ENCODE measurements around the gene SFXN5.
"Not testable (repeated sequence)": the region's sequence is repeated elsewhere in the genome, so short reads cannot be mapped to it uniquely, and the experiment has no call there.

The SFXN5 gene

GRCh38 chr2:72917877-72918553 lies 153.5 kb downstream of the SFXN5 start:
- DNase-seq: no peak

GRCh38 chr2:72917138-72917876 lies 154.2 kb downstream of the SFXN5 start, which contains the start of gene EMX1:
Gene EMX1 (plus strand): TSS chr2:72917519. CDS start chr2:72917853, 334 bp downstream.
- DNase-seq: peak; percentile 3

- DNase-seq: no peak
These were observed 154.8 kb downstream of the SFXN5 start for GRCh38 chr2:72916743-72917137.

GRCh38 chr2:72915907-72916742 lies 155.4 kb downstream of the SFXN5 start:
- no peak for DNase-seq

GRCh38 chr2:72915320-72915906 lies 156.1 kb downstream of the SFXN5 start:
- no peak for DNase-seq

- no peak for DNase-seq
These were observed 156.8 kb downstream of the SFXN5 start for GRCh38 chr2:72914589-72915319.

GRCh38 chr2:72914206-72914559 lies 157.3 kb downstream of the SFXN5 start:
- DNase-seq: no peak

GRCh38 chr2:72913486-72914205 lies 157.9 kb downstream of the SFXN5 start:
- DNase-seq: no peak

GRCh38 chr2:72911256-72911655 lies 160.3 kb downstream of the SFXN5 start:
- no peak for DNase-seq

- no peak for DNase-seq
These were observed 162.8 kb downstream of the SFXN5 start for GRCh38 chr2:72908741-72909140.

- DNase-seq: not testable (repeated sequence)
These were observed 164.1 kb downstream of the SFXN5 start for GRCh38 chr2:72907369-72907768.

- DNase-seq: no peak
These were observed 170.1 kb downstream of the SFXN5 start for GRCh38 chr2:72901426-72901825.

GRCh38 chr2:72900191-72900825 lies 171.2 kb downstream of the SFXN5 start:
- no peak for DNase-seq

GRCh38 chr2:72898585-72898906 lies 173.0 kb downstream of the SFXN5 start:
- no peak for DNase-seq

GRCh38 chr2:72897785-72898584 lies 173.5 kb downstream of the SFXN5 start:
- no peak for DNase-seq

- DNase-seq: no peak
These were observed 175.1 kb downstream of the SFXN5 start for GRCh38 chr2:72896446-72896845.

GRCh38 chr2:72895759-72896281 lies 175.7 kb downstream of the SFXN5 start:
- DNase-seq: no peak

GRCh38 chr2:72895154-72895553 lies 176.4 kb downstream of the SFXN5 start:
- DNase-seq: no peak

- no peak for DNase-seq
These were observed 177.0 kb downstream of the SFXN5 start for GRCh38 chr2:72894514-72894913.

GRCh38 chr2:72893594-72894319 lies 177.8 kb downstream of the SFXN5 start:
- no peak for DNase-seq

Measured in NCI-H187 treated with DMSO at 0.1 percent for 48 hours (cell line).